Panc1 (cell line): ENCODE measurements around the gene MYBPHL. TPM values are rescaled to one million over a fixed set of nuclear protein-coding genes. Genes with fewer than 3 reads are reported as not detected.

Experiments used
- ATAC-seq: fragments of 200-7000 bp; cut with Tn5 transposase; 2 replicates; pipeline ENCODE4 v1.9.1; 2020; ENCODE audit warnings: mild to moderate bottlenecking, moderate library complexity
- BruUV-seq: library from RNA; stranded (reverse); fragments of 400-500 nt; replicated peaks from 2 replicates; lab custom pipeline; 2021; lab: Mats Ljungman, UMichigan
- CTCF ChIA-PET: fragments of 300-600 bp; sonication (Branson Sonifier 250); formaldehyde crosslinking; loops from one replicate; lab custom pipeline; 2022; ENCODE audit warnings: antibody characterized with exemption; lab: Charles Lee
- POLR2A ChIA-PET: fragments of 300-600 bp; sonication (Branson Sonifier 250); formaldehyde crosslinking; loops from one replicate; lab custom pipeline; 2022; ENCODE audit warnings: antibody characterized with exemption; lab: Charles Lee
- DNase-seq: peaks from one replicate; pipeline ENCODE4 v3.0.0-alpha.2; 2010; ENCODE audit warnings: low read depth, low spot score
- H3K27ac ChIP-seq: 2 replicates; pipeline ENCODE4 v1.5.1; 2011; ENCODE audit warnings: mild to moderate bottlenecking, low read length, inconsistent platforms
- H3K27me3 ChIP-seq: fragments of 200-500 bp; sonication (Bioruptor generic); 2 replicates; pipeline ENCODE4 v1.6.0; 2014; ENCODE audit warnings: low read length, inconsistent platforms; ENCODE audit not compliant: control insufficient read depth, insufficient read depth
- H3K36me3 ChIP-seq: fragments of 200-500 bp; sonication (Bioruptor generic); 2 replicates; pipeline ENCODE4 v1.5.1; 2014; ENCODE audit warnings: inconsistent platforms, mild to moderate bottlenecking, low read length, moderate library complexity; ENCODE audit not compliant: control insufficient read depth, insufficient read depth
- H3K4me1 ChIP-seq: 2 replicates; pipeline ENCODE4 v1.5.1; 2011; ENCODE audit warnings: inconsistent platforms, mild to moderate bottlenecking, low read length, moderate library complexity; ENCODE audit not compliant: control insufficient read depth, insufficient read depth
- H3K4me3 ChIP-seq, 2 experiments: 2 replicates each; pipeline ENCODE4 v1.5.1; 2011 to 2012; ENCODE audit warnings: low read depth in 2 of 2, low read length in 2 of 2, mild to moderate bottlenecking in 2 of 2, inconsistent platforms in 1 of 2, moderate library complexity in 1 of 2
- H3K9me3 ChIP-seq: fragments of 200-500 bp; sonication (Bioruptor generic); 2 replicates; pipeline ENCODE4 v1.5.1; 2014; ENCODE audit warnings: low read depth, mild to moderate bottlenecking, inconsistent platforms, low read length, moderate library complexity; ENCODE audit not compliant: control insufficient read depth, insufficient read depth
- POLR2AphosphoS5 ChIP-seq: IDR thresholded peaks from 2 replicates; pipeline ENCODE4 v1.6.1; 2012; ENCODE audit warnings: mild to moderate bottlenecking, low read depth, low read length, moderate library complexity
- SIN3A ChIP-seq: IDR thresholded peaks from 2 replicates; pipeline ENCODE4 v1.6.1; 2012; ENCODE audit warnings: low read depth, mild to moderate bottlenecking, low read length, moderate library complexity, borderline replicate concordance; ENCODE audit not compliant: insufficient read depth
- TCF7L2 ChIP-seq: IDR thresholded peaks from 2 replicates; pipeline ENCODE4 v1.6.1; 2011; ENCODE audit warnings: mild to moderate bottlenecking, low read depth, low read length, inconsistent platforms
- in situ Hi-C: cut with HindIII; loops from 2 replicates; pipeline ENCODE4 v1.10.0; 2016; ENCODE audit warnings: low sequenced_read_pairs, low pct_unique_long_range_greater_than_20kb
- intact Hi-C: fragments of 100-400 bp; cut with micrococcal nuclease; formaldehyde crosslinking; loops from one replicate; pipeline ENCODE4 v1.10.0; 2022; ENCODE audit not compliant: unreplicated experiment
- total RNA-seq: library from RNA; stranded (reverse); gene quantifications from one replicate; pipeline ENCODE4 v1.2.1, GENCODE V29; 2021; ENCODE audit not compliant: unreplicated experiment
- TF ChIP-seq, protein P1 (sequence below): fragments of 450-650 bp; IDR thresholded peaks from 2 replicates; pipeline ENCODE4 v1.5.1; 2017; ENCODE audit warnings: mild to moderate bottlenecking
- TF ChIP-seq, protein P2 (sequence below), 2 experiments: IDR thresholded peaks; 2 replicates each; pipeline ENCODE4 v1.6.1; 2011 to 2012; ENCODE audit warnings: low read depth in 2 of 2, control low read depth in 1 of 2, low read length in 1 of 2, mild to moderate bottlenecking in 1 of 2, moderate library complexity in 1 of 2; ENCODE audit not compliant: insufficient read depth in 1 of 2

Gene MYBPHL
- total RNA-seq, 1 experiment from 2014 or later = not detected

- intact Hi-C loops (no loop called here), in situ Hi-C loops (no loop called here)
- Histone ChIP-seq H3K27ac (no peak overlapping the region), H3K36me3 (no peaks in the 10 kb centered on the region), H3K4me1 (peaks cover 8% of the 10 kb centered on the region), H3K4me3 (no peak overlapping the region), H3K27me3 (no peaks in the 10 kb centered on the region), H3K9me3 (no peaks in the 10 kb centered on the region)
- ATAC-seq (no peak), DNase-seq (no peak)
- TF ChIP-seq POLR2AphosphoS5 (no peak), TCF7L2 (no peak), SIN3A (no peak)
- TF ChIP-seq, protein P1, sequence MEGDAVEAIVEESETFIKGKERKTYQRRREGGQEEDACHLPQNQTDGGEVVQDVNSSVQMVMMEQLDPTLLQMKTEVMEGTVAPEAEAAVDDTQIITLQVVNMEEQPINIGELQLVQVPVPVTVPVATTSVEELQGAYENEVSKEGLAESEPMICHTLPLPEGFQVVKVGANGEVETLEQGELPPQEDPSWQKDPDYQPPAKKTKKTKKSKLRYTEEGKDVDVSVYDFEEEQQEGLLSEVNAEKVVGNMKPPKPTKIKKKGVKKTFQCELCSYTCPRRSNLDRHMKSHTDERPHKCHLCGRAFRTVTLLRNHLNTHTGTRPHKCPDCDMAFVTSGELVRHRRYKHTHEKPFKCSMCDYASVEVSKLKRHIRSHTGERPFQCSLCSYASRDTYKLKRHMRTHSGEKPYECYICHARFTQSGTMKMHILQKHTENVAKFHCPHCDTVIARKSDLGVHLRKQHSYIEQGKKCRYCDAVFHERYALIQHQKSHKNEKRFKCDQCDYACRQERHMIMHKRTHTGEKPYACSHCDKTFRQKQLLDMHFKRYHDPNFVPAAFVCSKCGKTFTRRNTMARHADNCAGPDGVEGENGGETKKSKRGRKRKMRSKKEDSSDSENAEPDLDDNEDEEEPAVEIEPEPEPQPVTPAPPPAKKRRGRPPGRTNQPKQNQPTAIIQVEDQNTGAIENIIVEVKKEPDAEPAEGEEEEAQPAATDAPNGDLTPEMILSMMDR = no peak
- ChIA-PET CTCF (interaction anchor here (0.6 kb wide), 1 partner anchor 48 kb away, joined by 7 read pairs; no protein-coding TSS in a partner anchor), POLR2A (no interaction called here)
- BruUV-seq = no TSS peak
Observed at GRCh38 chr1:109254621-109255096, 52.2 kb downstream of the MYBPHL start.

GRCh38 chr1:109253803-109254620, 52.8 kb downstream of the MYBPHL start:
- in situ Hi-C loops = no loop called here
- no TSS peak for BruUV-seq
- intact Hi-C loops = no loop called here
- no peak for DNase-seq
- Histone ChIP-seq H3K4me1 (peaks cover 9% of the 10 kb centered on the region), H3K27ac (no peak overlapping the region), H3K9me3 (no peaks in the 10 kb centered on the region), H3K36me3 (no peaks in the 10 kb centered on the region), H3K4me3 (no peak overlapping the region), H3K27me3 (no peaks in the 10 kb centered on the region)
- TF ChIP-seq, protein P2, sequence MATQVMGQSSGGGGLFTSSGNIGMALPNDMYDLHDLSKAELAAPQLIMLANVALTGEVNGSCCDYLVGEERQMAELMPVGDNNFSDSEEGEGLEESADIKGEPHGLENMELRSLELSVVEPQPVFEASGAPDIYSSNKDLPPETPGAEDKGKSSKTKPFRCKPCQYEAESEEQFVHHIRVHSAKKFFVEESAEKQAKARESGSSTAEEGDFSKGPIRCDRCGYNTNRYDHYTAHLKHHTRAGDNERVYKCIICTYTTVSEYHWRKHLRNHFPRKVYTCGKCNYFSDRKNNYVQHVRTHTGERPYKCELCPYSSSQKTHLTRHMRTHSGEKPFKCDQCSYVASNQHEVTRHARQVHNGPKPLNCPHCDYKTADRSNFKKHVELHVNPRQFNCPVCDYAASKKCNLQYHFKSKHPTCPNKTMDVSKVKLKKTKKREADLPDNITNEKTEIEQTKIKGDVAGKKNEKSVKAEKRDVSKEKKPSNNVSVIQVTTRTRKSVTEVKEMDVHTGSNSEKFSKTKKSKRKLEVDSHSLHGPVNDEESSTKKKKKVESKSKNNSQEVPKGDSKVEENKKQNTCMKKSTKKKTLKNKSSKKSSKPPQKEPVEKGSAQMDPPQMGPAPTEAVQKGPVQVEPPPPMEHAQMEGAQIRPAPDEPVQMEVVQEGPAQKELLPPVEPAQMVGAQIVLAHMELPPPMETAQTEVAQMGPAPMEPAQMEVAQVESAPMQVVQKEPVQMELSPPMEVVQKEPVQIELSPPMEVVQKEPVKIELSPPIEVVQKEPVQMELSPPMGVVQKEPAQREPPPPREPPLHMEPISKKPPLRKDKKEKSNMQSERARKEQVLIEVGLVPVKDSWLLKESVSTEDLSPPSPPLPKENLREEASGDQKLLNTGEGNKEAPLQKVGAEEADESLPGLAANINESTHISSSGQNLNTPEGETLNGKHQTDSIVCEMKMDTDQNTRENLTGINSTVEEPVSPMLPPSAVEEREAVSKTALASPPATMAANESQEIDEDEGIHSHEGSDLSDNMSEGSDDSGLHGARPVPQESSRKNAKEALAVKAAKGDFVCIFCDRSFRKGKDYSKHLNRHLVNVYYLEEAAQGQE (IDR thresholded peaks at IDR 0.05; ENCODE audit: insufficient read depth in 1 of 2, low read depth in 2 of 2, low read length in 1 of 2) = no peak
- TF ChIP-seq TCF7L2 = no peak
- no peak for TF ChIP-seq POLR2AphosphoS5
- TF ChIP-seq, protein P1 = no peak
- TF ChIP-seq SIN3A = no peak
- ATAC-seq = no peak
- ChIA-PET POLR2A (no interaction called here), CTCF (interaction anchor here (0.6 kb wide), 2 partner anchors 47 to 281 kb away, joined by 5 to 7 read pairs; no protein-coding TSS in a partner anchor)
